MCF 10A (cell line): ENCODE data around the gene FBXL20. TPM values are rescaled to one million over a fixed set of nuclear protein-coding genes. Genes with fewer than 3 reads are reported as not detected.

Source experiments
- BruUV-seq: library from RNA; stranded (reverse); fragments of 400-500 nt; replicated peaks from 2 replicates; lab custom pipeline; 2021; lab: Mats Ljungman, UMichigan
- CTCF ChIA-PET: fragments of 300-600 bp; sonication (Branson Sonifier 250); formaldehyde crosslinking; extraction: SDS; loops from one replicate; lab custom pipeline; 2021; ENCODE audit warnings: antibody characterized with exemption, inconsistent platforms; lab: Yijun Ruan, JAX
- POLR2A ChIA-PET: fragments of 300-600, 350-650 bp; sonication (Branson Sonifier 250); formaldehyde crosslinking; extraction: SDS; loops from one replicate; lab custom pipeline; 2020; ENCODE audit warnings: antibody characterized with exemption, inconsistent platforms; lab: Yijun Ruan, JAX
- DNase-seq: peaks from one replicate; pipeline ENCODE4 v3.0.0-alpha.2; 2018; ENCODE audit not compliant: unreplicated experiment
- H3K27ac Mint-ChIP-seq: one replicate; pipeline ENCODE4 v1.8.0; 2022; ENCODE audit warnings: mild to moderate bottlenecking, low read depth, mixed read lengths; ENCODE audit not compliant: unreplicated experiment
- H3K27me3 Mint-ChIP-seq: one replicate; pipeline ENCODE4 v1.8.0; 2022; ENCODE audit warnings: mixed read lengths; ENCODE audit not compliant: insufficient read depth, unreplicated experiment
- H3K36me3 Mint-ChIP-seq: one replicate; pipeline ENCODE4 v1.8.0; 2022; ENCODE audit warnings: mild to moderate bottlenecking, moderate library complexity, mixed read lengths; ENCODE audit not compliant: insufficient read depth, unreplicated experiment
- H3K4me1 Mint-ChIP-seq: one replicate; pipeline ENCODE4 v1.8.0; 2022; ENCODE audit warnings: mixed read lengths; ENCODE audit not compliant: insufficient read depth, unreplicated experiment
- H3K4me3 Mint-ChIP-seq: one replicate; pipeline ENCODE4 v1.8.0; 2022; ENCODE audit warnings: mild to moderate bottlenecking, moderate library complexity, mixed read lengths; ENCODE audit not compliant: unreplicated experiment
- H3K9me3 Mint-ChIP-seq: one replicate; pipeline ENCODE4 v1.8.0; 2022; ENCODE audit warnings: mixed read lengths; ENCODE audit not compliant: unreplicated experiment
- CTCF ChIP-seq: fragments of 200-600 bp; IDR thresholded peaks from one replicate; pipeline ENCODE4 v1.8.0; 2022; ENCODE audit warnings: antibody characterized with exemption, mild to moderate bottlenecking; ENCODE audit not compliant: unreplicated experiment
- intact Hi-C: fragments of 100-400 bp; cut with micrococcal nuclease; formaldehyde crosslinking; loops from 2 replicates; pipeline ENCODE4 v1.14.1; 2022
- total RNA-seq: library from RNA; stranded (reverse); gene quantifications from 2 replicates; pipeline ENCODE4 v1.2.3, GENCODE V29; 2022

Gene FBXL20
- total RNA-seq, 1 experiment from 2014 or later: 13.4 TPM

DNA sequence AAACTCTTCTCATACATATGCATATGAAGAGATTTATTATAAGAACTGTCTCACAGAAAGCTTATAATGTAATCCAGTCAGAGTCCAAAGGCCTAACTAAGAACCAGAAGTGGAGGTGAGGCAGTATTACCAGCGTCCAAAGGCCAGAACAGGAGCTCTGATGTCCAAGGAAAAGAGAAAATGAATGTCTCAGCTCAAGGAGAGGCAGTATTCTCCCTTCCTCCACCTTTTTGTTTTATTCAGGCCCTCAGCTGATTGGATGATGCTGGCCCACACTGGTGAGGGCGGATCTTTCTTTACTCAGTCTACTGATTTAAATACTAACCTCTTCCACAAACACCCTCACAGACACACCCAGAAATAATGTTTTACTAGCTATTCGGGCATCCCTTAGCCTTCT lies 43.4 kb downstream of the FBXL20 start:
- TF ChIP-seq CTCF: no peak
- intact Hi-C loops: no loop called here
- DNase-seq: no peak
- H3K4me3 Mint-ChIP-seq: no peak overlapping the region
- no peaks in the 10 kb centered on the region for H3K9me3 Mint-ChIP-seq
- no peak overlapping the region for H3K27ac Mint-ChIP-seq
- ChIA-PET POLR2A (interaction anchor here (0.7 kb wide), 1 partner anchor 125 kb away, joined by 3 read pairs; no protein-coding TSS in a partner anchor), CTCF (interaction anchor here (0.6 to 0.7 kb wide), 2 partner anchors 118 to 151 kb away, joined by 3 read pairs; no protein-coding TSS in a partner anchor)
- no peaks in the 10 kb centered on the region for H3K27me3 Mint-ChIP-seq
- H3K36me3 Mint-ChIP-seq: no peaks in the 10 kb centered on the region
- no TSS peak for BruUV-seq
- H3K4me1 Mint-ChIP-seq: no peaks in the 10 kb centered on the region

DNA sequence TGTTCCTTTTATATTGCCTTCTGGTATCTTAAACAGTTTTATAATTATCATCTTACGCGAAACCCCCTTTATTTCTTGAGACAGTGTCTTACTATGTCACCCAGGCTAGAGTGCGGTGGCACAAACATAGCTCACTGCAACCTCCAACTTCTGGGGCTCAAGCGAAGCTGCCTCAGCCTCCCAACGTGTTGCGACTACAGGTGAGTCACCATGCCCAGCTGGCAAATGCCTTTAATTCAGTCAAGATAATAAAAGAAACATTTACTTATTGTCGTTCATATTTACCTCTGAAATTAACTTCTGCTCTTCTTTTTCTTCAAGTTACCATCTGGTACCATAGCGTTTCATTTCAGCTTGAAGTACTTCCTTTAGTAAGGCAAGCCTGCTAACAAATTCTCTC lies 43.9 kb downstream of the FBXL20 start:
- H3K9me3 Mint-ChIP-seq: no peaks in the 10 kb centered on the region
- no peaks in the 10 kb centered on the region for H3K36me3 Mint-ChIP-seq
- no peak overlapping the region for H3K4me3 Mint-ChIP-seq
- DNase-seq: peak; percentile 6
- H3K4me1 Mint-ChIP-seq: no peaks in the 10 kb centered on the region
- intact Hi-C loops: no loop called here
- CTCF ChIA-PET: interaction anchor here (0.6 to 0.7 kb wide), 2 partner anchors 118 to 151 kb away, joined by 3 read pairs; no protein-coding TSS in a partner anchor
- no peak for TF ChIP-seq CTCF
- no peaks in the 10 kb centered on the region for H3K27me3 Mint-ChIP-seq
- BruUV-seq: no TSS peak
- POLR2A ChIA-PET: no interaction called here
- H3K27ac Mint-ChIP-seq: no peak overlapping the region

- intact Hi-C loops: loop anchor here (2.0 kb wide), 1 partner anchor 82 kb away; no protein-coding TSS in a partner anchor
- Mint-ChIP-seq H3K4me3 (no peak overlapping the region), H3K27me3 (no peaks in the 10 kb centered on the region), H3K9me3 (no peaks in the 10 kb centered on the region), H3K27ac (no peak overlapping the region), H3K4me1 (no peaks in the 10 kb centered on the region), H3K36me3 (no peaks in the 10 kb centered on the region)
- POLR2A ChIA-PET: interaction anchor here (0.6 to 1.0 kb wide), 2 partner anchors 12 to 72 kb away, joined by 3 read pairs; no protein-coding TSS in a partner anchor
- DNase-seq: no peak
- CTCF ChIA-PET: interaction anchor here (0.6 to 1.0 kb wide), 2 partner anchors 70 to 104 kb away, joined by 3 read pairs; no protein-coding TSS in a partner anchor
- TF ChIP-seq CTCF: no peak
- BruUV-seq: no TSS peak
These were observed 48.4 kb downstream of the FBXL20 start for GRCh38 chr17:39352986-39353385.

DNA sequence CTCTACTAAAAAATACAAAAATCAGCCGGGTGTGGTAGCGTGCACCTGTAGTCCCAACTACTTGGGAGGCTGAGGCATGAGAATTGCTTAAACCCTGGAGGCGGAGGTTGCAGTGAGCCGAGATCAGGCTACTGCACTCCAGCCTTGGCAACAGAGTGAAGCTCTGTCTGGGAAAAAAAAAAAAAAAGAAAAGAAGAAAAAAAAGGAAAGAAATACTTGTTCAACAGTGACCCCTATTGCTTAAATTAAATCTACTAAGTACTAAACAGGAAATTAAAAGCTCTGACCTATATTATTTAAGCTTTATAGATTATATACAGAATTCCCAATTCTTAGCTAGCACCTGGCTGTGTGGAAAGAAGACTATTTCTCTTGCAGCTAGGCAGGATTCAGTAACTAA lies 48.9 kb downstream of the FBXL20 start:
- no peak overlapping the region for H3K27ac Mint-ChIP-seq
- no peaks in the 10 kb centered on the region for H3K9me3 Mint-ChIP-seq
- H3K4me1 Mint-ChIP-seq: no peaks in the 10 kb centered on the region
- ChIA-PET CTCF (interaction anchor here (0.6 to 1.0 kb wide), 4 partner anchors 70 to 588 kb away, joined by 3 to 4 read pairs (median 3); no protein-coding TSS in a partner anchor), POLR2A (interaction anchor here (1.0 to 1.5 kb wide), 2 partner anchors 11 to 47 kb away, joined by 3 to 5 read pairs; no protein-coding TSS in a partner anchor)
- intact Hi-C loops: loop anchor here (2.0 kb wide), 1 partner anchor 82 kb away; no protein-coding TSS in a partner anchor
- H3K4me3 Mint-ChIP-seq: no peak overlapping the region
- H3K36me3 Mint-ChIP-seq: no peaks in the 10 kb centered on the region
- no TSS peak for BruUV-seq
- TF ChIP-seq CTCF: peak; percentile 6
- DNase-seq: no peak
- no peaks in the 10 kb centered on the region for H3K27me3 Mint-ChIP-seq
